SK-N-SH (cell line): ENCODE results near the gene CEBPB. TPM values are rescaled to one million over a fixed set of nuclear protein-coding genes. Genes with fewer than 3 reads are reported as not detected.

Experiments
- CTCF ChIA-PET: fragments of 300-600, 350-600 bp; formaldehyde crosslinking; extraction: SDS; loops from one replicate; lab custom pipeline; 2021; lab: Yijun Ruan, JAX
- POLR2A ChIA-PET: fragments of 350-600 bp; sonication (Branson Sonifier 250); formaldehyde crosslinking; extraction: SDS; loops from one replicate; lab custom pipeline; 2020; ENCODE audit warnings: antibody characterized with exemption, inconsistent platforms; lab: Yijun Ruan, JAX
- DNase-seq: peaks from one replicate; pipeline ENCODE4 v3.0.0; 2012
- H2AFZ ChIP-seq: fragments of 200-600 bp; sonication (generic); 2 replicates; pipeline ENCODE4 v1.8.1; 2016; ENCODE audit warnings: antibody characterized with exemption, mild to moderate bottlenecking, low read depth
- H3F3A ChIP-seq: fragments of 200-600 bp; sonication (generic); replicated peaks from 2 replicates; pipeline ENCODE3; 2016; ENCODE audit warnings: antibody characterized with exemption, mild to moderate bottlenecking; ENCODE audit not compliant: insufficient read depth
- H3K27ac ChIP-seq, 2 experiments: fragments of 200-500 bp in 1 of 2; fragments of 200-600 bp in 1 of 2; sonication (Bioruptor generic) in 1 of 2; sonication (generic), shearing (Covaris generic) in 1 of 2; 2 replicates each; pipeline versions ENCODE4 v1.5.1 to v1.6.1; 2014 to 2016; ENCODE audit warnings: low read depth in 2 of 2, inconsistent platforms in 1 of 2, low read length in 1 of 2, mild to moderate bottlenecking in 1 of 2, mixed read lengths in 1 of 2
- H3K27me3 ChIP-seq: fragments of 200-600 bp; sonication (generic), shearing (Covaris generic); 2 replicates; pipeline ENCODE4 v1.6.1; 2016; ENCODE audit warnings: mixed run types; ENCODE audit not compliant: insufficient read depth
- H3K36me3 ChIP-seq, 2 experiments: fragments of 200-500 bp in 1 of 2; fragments of 200-600 bp in 1 of 2; sonication (Bioruptor generic) in 1 of 2; sonication (generic) in 1 of 2; replicated peaks in 1 of 2; 2 replicates each; pipeline versions ENCODE3 to v1.5.1; 2014 to 2016; ENCODE audit warnings: low read length in 1 of 2, mild to moderate bottlenecking in 1 of 2; ENCODE audit not compliant: insufficient read depth in 2 of 2, control insufficient read depth in 1 of 2
- H3K4me1 ChIP-seq, 2 experiments: fragments of 200-500 bp in 1 of 2; fragments of 200-600 bp in 1 of 2; sonication (Bioruptor generic) in 1 of 2; sonication (generic), shearing (Covaris generic) in 1 of 2; 2 replicates each; pipeline versions ENCODE4 v1.5.1 to v1.6.1; 2014 to 2016; ENCODE audit warnings: low read depth in 1 of 2, low read length in 1 of 2, mixed run types in 1 of 2; ENCODE audit not compliant: insufficient read depth in 2 of 2, control insufficient read depth in 1 of 2
- H3K4me2 ChIP-seq: fragments of 200-600 bp; sonication (generic), shearing (Covaris generic); 2 replicates; pipeline ENCODE4 v1.6.1; 2017; ENCODE audit warnings: mixed run types
- H3K4me3 ChIP-seq, 2 experiments: fragments of 200-500 bp in 1 of 2; fragments of 200-600 bp in 1 of 2; sonication (Bioruptor generic) in 1 of 2; sonication (generic), shearing (Covaris generic) in 1 of 2; 2 replicates each; pipeline versions ENCODE4 v1.5.1 to v1.8.1; 2014 to 2016; ENCODE audit warnings: low read depth in 2 of 2, inconsistent platforms in 1 of 2, low read length in 1 of 2, mild to moderate bottlenecking in 1 of 2, mixed read lengths in 1 of 2, moderate library complexity in 1 of 2
- H3K79me2 ChIP-seq: fragments of 200-600 bp; sonication (generic); 2 replicates; pipeline ENCODE4 v1.8.1; 2017; ENCODE audit warnings: mild to moderate bottlenecking; ENCODE audit not compliant: insufficient read depth
- H3K9ac ChIP-seq: fragments of 200-600 bp; sonication (generic); 2 replicates; pipeline ENCODE4 v1.6.1; 2017; ENCODE audit warnings: mixed run types
- H3K9me2 ChIP-seq: fragments of 200-600 bp; sonication (generic); 2 replicates; pipeline ENCODE4 v1.6.1; 2017; ENCODE audit warnings: mixed run types
- H3K9me3 ChIP-seq: fragments of 200-600 bp; sonication (generic); 2 replicates; pipeline ENCODE4 v1.6.1; 2017; ENCODE audit warnings: mixed run types, mild to moderate bottlenecking, moderate library complexity
- H4K20me1 ChIP-seq: fragments of 200-600 bp; sonication (generic); 2 replicates; pipeline ENCODE4 v1.6.1; 2017; ENCODE audit warnings: mild to moderate bottlenecking, mixed run types; ENCODE audit not compliant: insufficient read depth
- EZH2phosphoT487 ChIP-seq: fragments of 200-600 bp; sonication (generic); IDR thresholded peaks from 2 replicates; pipeline ENCODE4 v1.6.1; 2017; ENCODE audit warnings: low read depth, mixed run types, mild to moderate bottlenecking, antibody characterized with exemption, moderate library complexity, borderline replicate concordance
- FOXJ3 ChIP-seq: sonication (generic); formaldehyde crosslinking; IDR thresholded peaks from 2 replicates; pipeline ENCODE4 v1.5.1; 2020; ENCODE audit warnings: mild to moderate bottlenecking, missing genetic modification reagents
- FOXM1 ChIP-seq: IDR thresholded peaks from 2 replicates; pipeline ENCODE4 v1.4.0; 2012; ENCODE audit warnings: low read depth, mild to moderate bottlenecking
- GATA2 ChIP-seq: sonication (generic); formaldehyde crosslinking; IDR thresholded peaks from 2 replicates; pipeline ENCODE4 v1.5.0; 2020; ENCODE audit warnings: mild to moderate bottlenecking, missing genetic modification reagents
- MAX ChIP-seq: IDR thresholded peaks from 2 replicates; pipeline ENCODE4 v1.4.0; 2012; ENCODE audit warnings: low read depth
- NRF1 ChIP-seq: IDR thresholded peaks from 2 replicates; pipeline ENCODE4 v1.6.1; 2012; ENCODE audit warnings: low read depth, mild to moderate bottlenecking, low read length
- POLR2AphosphoS5 ChIP-seq: IDR thresholded peaks from 2 replicates; pipeline ENCODE4 v1.6.1; 2012; ENCODE audit warnings: low read depth, low read length
- RXRA ChIP-seq: IDR thresholded peaks from 2 replicates; pipeline ENCODE4 v1.4.0; 2012; ENCODE audit warnings: low read depth, mild to moderate bottlenecking, borderline replicate concordance
- TAF1 ChIP-seq: IDR thresholded peaks from 2 replicates; pipeline ENCODE4 v1.6.1; 2012; ENCODE audit warnings: low read depth, mild to moderate bottlenecking, low read length, moderate library complexity, borderline replicate concordance
- TCF12 ChIP-seq: IDR thresholded peaks from 2 replicates; pipeline ENCODE4 v1.4.0; 2012
- USF2 ChIP-seq: fragments of 150-350 bp; IDR thresholded peaks from 2 replicates; pipeline ENCODE4 v1.6.1; 2017; ENCODE audit warnings: antibody characterized with exemption, low read length, low read depth, borderline replicate concordance
- ZBTB33 ChIP-seq: IDR thresholded peaks from 2 replicates; pipeline ENCODE4 v1.4.0; 2012; ENCODE audit warnings: low read depth, borderline replicate concordance
- WGBS: methylation state at CpG from one replicate; pipeline ENCODE4 v1.1.6; 2017; ENCODE audit warnings: low lambda C conversion rate; 5-methylcytosine and 5-hydroxymethylcytosine counted together
- polyA plus RNA-seq, 3 experiments: library from polyadenylated mRNA; depleted of rRNA; stranded (reverse); fragments of >200 nt; gene quantifications; 2 replicates each; pipeline ENCODE4 v1.2.3, GENCODE V29; 2012
- TF ChIP-seq, protein P1 (sequence below): fragments of 200-600 bp; sonication (generic); IDR thresholded peaks from 2 replicates; pipeline ENCODE4 v1.6.1; 2017; ENCODE audit warnings: antibody characterized with exemption, mild to moderate bottlenecking, moderate library complexity
- TF ChIP-seq, protein P2 (sequence below): IDR thresholded peaks from 2 replicates; pipeline ENCODE4; 2012

Gene CEBPB
- polyA plus RNA-seq, 1 of the 3 experiments (the other 2 are of a cell fraction): 14.7 TPM

GRCh38 chr20:50175938-50176933 is 14.4 kb upstream of the CEBPB start:
- H3K27me3 ChIP-seq: no peaks in the 10 kb centered on the region
- H3K4me2 ChIP-seq: no peak overlapping the region
- H3K36me3 ChIP-seq: no peaks in the 10 kb centered on the region
- H3K27ac ChIP-seq: no peak overlapping the region
- ChIA-PET CTCF (interaction anchor here (0.7 to 14.9 kb wide), 8 partner anchors 9 to 274 kb away, joined by 3 to 231 read pairs (median 4); no protein-coding TSS in a partner anchor), POLR2A (interaction anchor here (0.8 kb wide), 1 partner anchor 23 kb away, joined by 3 read pairs; the partner anchor contains the start of gene PEDS1)
- no peaks in the 10 kb centered on the region for H3K9me2 ChIP-seq
- TF ChIP-seq ZBTB33 (no peak), TCF12 (no peak), NRF1 (no peak), GATA2 (CRISPR knock-in tag) (no peak), MAX (no peak), POLR2AphosphoS5 (no peak), FOXJ3 (CRISPR knock-in tag) (no peak), TAF1 (no peak), RXRA (no peak), FOXM1 (no peak), USF2 (no peak), EZH2phosphoT487 (no peak)
- TF ChIP-seq, protein P1, sequence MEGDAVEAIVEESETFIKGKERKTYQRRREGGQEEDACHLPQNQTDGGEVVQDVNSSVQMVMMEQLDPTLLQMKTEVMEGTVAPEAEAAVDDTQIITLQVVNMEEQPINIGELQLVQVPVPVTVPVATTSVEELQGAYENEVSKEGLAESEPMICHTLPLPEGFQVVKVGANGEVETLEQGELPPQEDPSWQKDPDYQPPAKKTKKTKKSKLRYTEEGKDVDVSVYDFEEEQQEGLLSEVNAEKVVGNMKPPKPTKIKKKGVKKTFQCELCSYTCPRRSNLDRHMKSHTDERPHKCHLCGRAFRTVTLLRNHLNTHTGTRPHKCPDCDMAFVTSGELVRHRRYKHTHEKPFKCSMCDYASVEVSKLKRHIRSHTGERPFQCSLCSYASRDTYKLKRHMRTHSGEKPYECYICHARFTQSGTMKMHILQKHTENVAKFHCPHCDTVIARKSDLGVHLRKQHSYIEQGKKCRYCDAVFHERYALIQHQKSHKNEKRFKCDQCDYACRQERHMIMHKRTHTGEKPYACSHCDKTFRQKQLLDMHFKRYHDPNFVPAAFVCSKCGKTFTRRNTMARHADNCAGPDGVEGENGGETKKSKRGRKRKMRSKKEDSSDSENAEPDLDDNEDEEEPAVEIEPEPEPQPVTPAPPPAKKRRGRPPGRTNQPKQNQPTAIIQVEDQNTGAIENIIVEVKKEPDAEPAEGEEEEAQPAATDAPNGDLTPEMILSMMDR: no peak
- TF ChIP-seq, protein P2, sequence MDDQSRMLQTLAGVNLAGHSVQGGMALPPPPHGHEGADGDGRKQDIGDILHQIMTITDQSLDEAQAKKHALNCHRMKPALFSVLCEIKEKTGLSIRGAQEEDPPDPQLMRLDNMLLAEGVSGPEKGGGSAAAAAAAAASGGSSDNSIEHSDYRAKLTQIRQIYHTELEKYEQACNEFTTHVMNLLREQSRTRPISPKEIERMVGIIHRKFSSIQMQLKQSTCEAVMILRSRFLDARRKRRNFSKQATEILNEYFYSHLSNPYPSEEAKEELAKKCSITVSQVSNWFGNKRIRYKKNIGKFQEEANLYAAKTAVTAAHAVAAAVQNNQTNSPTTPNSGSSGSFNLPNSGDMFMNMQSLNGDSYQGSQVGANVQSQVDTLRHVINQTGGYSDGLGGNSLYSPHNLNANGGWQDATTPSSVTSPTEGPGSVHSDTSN: no peak
- DNase-seq: no peak
- H3K4me1 ChIP-seq: peaks cover 0 to 3% of the 10 kb centered on the region in 2 experiments; a peak in 1 of 4 replicates
- no peaks in the 10 kb centered on the region for H3F3A ChIP-seq
- H4K20me1 ChIP-seq: no peaks in the 10 kb centered on the region
- H3K4me3 ChIP-seq: no peak overlapping the region
- H2AFZ ChIP-seq: no peak overlapping the region
- no peaks in the 10 kb centered on the region; the same call in 1 of the 2 replicates for H3K79me2 ChIP-seq
- H3K9me3 ChIP-seq: no peaks in the 10 kb centered on the region
- 96% methylated on average over 18 of the region's 18 CpGs for WGBS
- H3K9ac ChIP-seq: no peak overlapping the region
